K562 (cell line): Measurements from ENCODE around the gene ZRANB1. TPM values are rescaled to one million over a fixed set of nuclear protein-coding genes. Genes with fewer than 3 reads are reported as not detected.

Experiments used
- ATAC-seq: fragments of 200-7000 bp; cut with Tn5 transposase; 3 replicates; pipeline ENCODE4 v1.9.1; 2020; ENCODE audit warnings: moderate library complexity
- BruUV-seq: library from RNA; stranded (reverse); fragments of 400-500 nt; replicated peaks from 2 replicates; lab custom pipeline; 2021; lab: Mats Ljungman, UMichigan
- CTCF ChIA-PET: fragments of 300-600 bp; formaldehyde crosslinking; extraction: SDS; loops from one replicate; lab custom pipeline; 2021; ENCODE audit warnings: low intra/inter-chr PET ratio; lab: Yijun Ruan, JAX
- POLR2A ChIA-PET: fragments of 300-600, 350-650 bp; sonication (Branson Sonifier 250); formaldehyde crosslinking; extraction: SDS; loops from one replicate; lab custom pipeline; 2021; ENCODE audit warnings: antibody characterized with exemption, inconsistent platforms; lab: Yijun Ruan, JAX
- DNase-seq, 4 experiments: peaks; one replicate each; pipeline versions ENCODE4 v3.0.0 to v3.0.0-alpha.2; 2011 to 2018; ENCODE audit warnings: low spot score in 3 of 4, mixed read lengths in 3 of 4; ENCODE audit errors: extremely low read depth in 1 of 4
- FAIRE-seq: peaks from 2 replicates; lab custom pipeline; 2011; peaks lifted over from hg19 to GRCh38; lab: Jason Lieb, UNC
- H2AFZ ChIP-seq: 2 replicates; pipeline ENCODE4 v1.6.0; 2011; ENCODE audit warnings: low read depth, low read length, control low read depth, inconsistent platforms
- H3K27ac ChIP-seq: fragments of 200-600 bp; 3 replicates; pipeline ENCODE4 v1.8.0; 2011; ENCODE audit warnings: low read depth, mild to moderate bottlenecking, control low read depth, inconsistent platforms, low read length, moderate library complexity, mixed read lengths; ENCODE audit errors: extremely low read depth
- H3K27me3 ChIP-seq, 2 experiments: fragments of 300-600 bp in 1 of 2; 2 replicates in 1 of 2; 3 replicates in 1 of 2; pipeline versions ENCODE4 v1.6.0 to v1.8.0; 2011; ENCODE audit warnings: inconsistent platforms in 2 of 2, low read length in 2 of 2, mild to moderate bottlenecking in 1 of 2, mixed read lengths in 1 of 2, moderate library complexity in 1 of 2; ENCODE audit not compliant: control insufficient read depth in 2 of 2, insufficient read depth in 2 of 2
- H3K36me3 ChIP-seq: fragments of 300-600 bp; 3 replicates; pipeline ENCODE4 v1.8.0; 2011; ENCODE audit warnings: mild to moderate bottlenecking, low read length, inconsistent platforms; ENCODE audit not compliant: control insufficient read depth, insufficient read depth
- H3K4me1 ChIP-seq, 2 experiments: fragments of 200-600 bp in 1 of 2; replicated peaks in 1 of 2; 2 replicates in 1 of 2; 3 replicates in 1 of 2; pipeline versions ENCODE4 v1.5.1 to v1.8.0; 2011; ENCODE audit warnings: inconsistent platforms in 2 of 2, low read length in 2 of 2, mild to moderate bottlenecking in 1 of 2, mixed read lengths in 1 of 2, moderate library complexity in 1 of 2; ENCODE audit not compliant: control insufficient read depth in 2 of 2, insufficient read depth in 2 of 2
- H3K4me2 ChIP-seq: 2 replicates; pipeline ENCODE4 v1.6.1; 2011; ENCODE audit warnings: low read length, control low read depth, inconsistent platforms, mixed read lengths; ENCODE audit not compliant: insufficient read depth
- H3K4me3 ChIP-seq: fragments of 200-600 bp; sonication (generic), shearing (Covaris generic); 2 replicates; pipeline ENCODE4 v1.5.1; 2016; ENCODE audit warnings: control low read depth, inconsistent platforms
- H3K79me2 ChIP-seq: fragments of 200-600 bp; 3 replicates; pipeline ENCODE4 v1.8.0; 2011; ENCODE audit warnings: low read length, inconsistent platforms; ENCODE audit not compliant: control insufficient read depth, insufficient read depth
- H3K9ac ChIP-seq, 2 experiments: 2 replicates each; pipeline versions ENCODE4 v1.6.0 to v1.6.1; 2011; ENCODE audit warnings: low read depth in 2 of 2, low read length in 2 of 2, control low read depth in 1 of 2, inconsistent platforms in 1 of 2, mild to moderate bottlenecking in 1 of 2, mixed read lengths in 1 of 2; ENCODE audit not compliant: insufficient read depth in 1 of 2
- H3K9me1 ChIP-seq: one replicate; pipeline ENCODE4 v1.6.0; 2011; ENCODE audit warnings: inconsistent platforms, mild to moderate bottlenecking, low read length, moderate library complexity; ENCODE audit not compliant: control insufficient read depth, insufficient read depth
- H3K9me3 ChIP-seq: replicated peaks from 2 replicates; pipeline ENCODE4 v1.5.1; 2011; ENCODE audit warnings: low read depth, low read length, inconsistent platforms; ENCODE audit not compliant: control insufficient read depth, insufficient read depth
- H4K20me1 ChIP-seq: replicated peaks from 2 replicates; pipeline ENCODE4 v1.6.1; 2011; ENCODE audit warnings: low read length, inconsistent platforms, mixed read lengths; ENCODE audit not compliant: control insufficient read depth, insufficient read depth
- BCOR ChIP-seq: fragments of 450-650 bp; IDR thresholded peaks from 2 replicates; pipeline ENCODE4 v1.6.1; 2016
- EP400 ChIP-seq: fragments of 450-650 bp; IDR thresholded peaks from 2 replicates; pipeline ENCODE4 v1.6.1; 2017; ENCODE audit warnings: antibody characterized with exemption, mild to moderate bottlenecking, moderate library complexity
- ESRRA ChIP-seq: fragments of 450-650 bp; IDR thresholded peaks from 2 replicates; pipeline ENCODE4 v1.6.1; 2014; ENCODE audit warnings: low read depth, mild to moderate bottlenecking, moderate library complexity, borderline replicate concordance
- FIP1L1 ChIP-seq: fragments of 200-400 bp; formaldehyde crosslinking; IDR thresholded peaks from 2 replicates; pipeline ENCODE4 v1.6.1; 2018; ENCODE audit warnings: mild to moderate bottlenecking, low read depth, low read length; ENCODE audit not compliant: poor library complexity, severe bottlenecking
- NCOR1 ChIP-seq: fragments of 450-650 bp; IDR thresholded peaks from 2 replicates; pipeline ENCODE4 v1.6.1; 2016; ENCODE audit warnings: mild to moderate bottlenecking, moderate library complexity
- TAF15 ChIP-seq: fragments of 200-400 bp; formaldehyde crosslinking; IDR thresholded peaks from 2 replicates; pipeline ENCODE4 v1.6.1; 2017; ENCODE audit warnings: mild to moderate bottlenecking, low read depth, low read length, moderate library complexity
- TSC22D4 ChIP-seq: fragments of 450-650 bp; IDR thresholded peaks from 2 replicates; pipeline ENCODE4 v1.6.1; 2016; ENCODE audit warnings: missing genetic modification characterization, missing biosample characterization, control low read depth
- ZNF324 ChIP-seq: fragments of 250-450 bp; sonication (Bioruptor Pico); IDR thresholded peaks from 2 replicates; pipeline ENCODE4 v1.4.0; 2020; ENCODE audit warnings: mild to moderate bottlenecking
- WGBS: fragments of 100-300 bp; shearing (Covaris generic); methylation state at CpG from one replicate; pipeline ENCODE4 v1.1.6; 2016; ENCODE audit warnings: low coverage, mixed read lengths; ENCODE audit not compliant: insufficient coverage; ENCODE audit errors: missing lambda C conversion rate; 5-methylcytosine and 5-hydroxymethylcytosine counted together
- in situ Hi-C: fragments of 300-500 bp; cut with MboI; formaldehyde crosslinking; loops from 4 replicates; pipeline ENCODE4 v1.15.0; 2018; ENCODE audit warnings: inconsistent platforms, mixed read lengths
- intact Hi-C: fragments of 100-400 bp; cut with micrococcal nuclease; formaldehyde crosslinking; loops from 2 replicates; pipeline ENCODE4 v1.14.2; 2022
- polyA plus RNA-seq, 8 experiments: library from polyadenylated mRNA; depleted of rRNA in 4 of 8; stranded (reverse) in 5 of 8; unstranded in 3 of 8; fragments of >200 nt; fragmentation: Nextera tagmentation in 2 of 8; fragmentation: Illumina TruSeq in 1 of 8; extraction: Ambion mirVana in 2 of 8; extraction: Trizol in 1 of 8; gene quantifications; 2 replicates each; pipeline versions ENCODE4 v1.2.1 to v1.2.3, GENCODE V29; 2011 to 2014; ENCODE audit warnings: inconsistent platforms in 1 of 8, missing spikeins in 1 of 8
- total RNA-seq, 7 experiments: library from RNA; depleted of rRNA in 6 of 7; stranded (reverse); fragments of >200 nt in 6 of 7; fragmentation: Illumina TruSeq in 2 of 7; extraction: Trizol in 2 of 7; gene quantifications; 2 replicates each; pipeline versions ENCODE4 v1.2.1 to v1.2.3, GENCODE V29; 2011 to 2021; ENCODE audit warnings: low replicate concordance in 1 of 7
- TF ChIP-seq, protein P1 (sequence below): fragments of 450-650 bp; IDR thresholded peaks from 2 replicates; pipeline ENCODE4 v1.6.1; 2016; ENCODE audit warnings: low read depth
- TF ChIP-seq, protein P2 (sequence below): fragments of 150-350 bp; conservative IDR thresholded peaks from 2 replicates; pipeline ENCODE4 v1.6.1; 2014; ENCODE audit warnings: low read length
- TF ChIP-seq, protein P3 (sequence below): fragments of 250-450 bp; sonication (Bioruptor Pico); IDR thresholded peaks from 2 replicates; pipeline ENCODE4 v1.6.1; 2021; ENCODE audit warnings: mild to moderate bottlenecking

ZRANB1 gene
- total and polyA plus RNA-seq, 9 of the 15 experiments (the other 6 are each of a cell fraction or from before 2014, with no cell fraction given), result 0.07 to 1.1 (median 0.64) TPM

DNA sequence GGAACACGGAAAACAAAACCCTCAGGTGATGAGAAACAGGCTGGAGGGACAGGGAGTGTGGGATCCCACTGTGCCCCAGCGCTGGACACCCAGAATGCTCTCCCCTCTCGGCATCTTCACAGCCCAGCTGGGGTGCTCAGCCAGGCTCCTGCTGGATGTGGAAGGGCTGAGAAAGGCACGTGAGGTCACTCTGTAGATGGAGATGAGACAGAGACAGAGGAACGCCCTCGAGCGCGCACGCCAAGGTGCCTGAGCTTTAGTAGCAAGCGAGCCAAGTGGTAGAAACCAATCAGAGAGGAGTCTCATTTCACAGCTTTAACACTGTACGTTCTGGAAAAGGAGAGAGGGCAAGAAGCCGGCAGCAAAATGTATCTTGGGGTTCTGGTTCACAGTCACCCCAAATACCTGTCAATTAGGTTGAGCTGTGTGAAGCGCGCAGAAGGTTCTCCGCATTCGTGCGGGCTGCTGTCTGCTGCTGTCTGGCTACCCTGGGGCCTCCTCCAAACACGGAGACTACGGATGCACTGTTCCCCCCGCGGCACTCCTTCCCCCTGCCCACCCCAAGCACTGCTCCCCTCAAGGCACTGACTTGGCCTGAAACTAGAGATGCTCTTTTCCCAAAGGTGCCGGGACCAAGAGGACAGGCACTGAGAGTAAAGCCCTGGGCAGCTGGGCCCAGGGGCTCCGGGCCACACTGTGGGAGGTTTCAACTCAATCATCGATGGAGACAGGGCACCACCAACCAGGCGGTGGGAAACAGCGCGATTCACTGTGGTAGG is 91.4 kb downstream of the ZRANB1 start:
- intact Hi-C loops, result no loop called here
- CTCF ChIA-PET, result no interaction called here
- no TSS peak for BruUV-seq
- Histone ChIP-seq H3K27ac (no peak overlapping the region), H3K79me2 (no peaks in the 10 kb centered on the region), H3K9me1 (no peaks in the 10 kb centered on the region), H3K27me3 (no peaks in the 10 kb centered on the region), H3K4me2 (no peak overlapping the region), H3K36me3 (no peaks in the 10 kb centered on the region), H3K4me1 (no peaks in the 10 kb centered on the region), H3K9me3 (no peaks in the 10 kb centered on the region), H4K20me1 (no peaks in the 10 kb centered on the region), H3K4me3 (no peak overlapping the region), H3K9ac (no peak overlapping the region), H2AFZ (no peak overlapping the region)
- POLR2A ChIA-PET, result no interaction called here
- ATAC-seq (no peak), DNase-seq (no peak), FAIRE-seq (no peak)
- in situ Hi-C loops, result loop anchor here (25.0 kb wide), 1 partner anchor 771 kb away; no protein-coding TSS in a partner anchor
- no CpG with 5 or more reads among the region's 27 CpGs for WGBS
- TF ChIP-seq TAF15, result no peak
- TF ChIP-seq, protein P1, sequence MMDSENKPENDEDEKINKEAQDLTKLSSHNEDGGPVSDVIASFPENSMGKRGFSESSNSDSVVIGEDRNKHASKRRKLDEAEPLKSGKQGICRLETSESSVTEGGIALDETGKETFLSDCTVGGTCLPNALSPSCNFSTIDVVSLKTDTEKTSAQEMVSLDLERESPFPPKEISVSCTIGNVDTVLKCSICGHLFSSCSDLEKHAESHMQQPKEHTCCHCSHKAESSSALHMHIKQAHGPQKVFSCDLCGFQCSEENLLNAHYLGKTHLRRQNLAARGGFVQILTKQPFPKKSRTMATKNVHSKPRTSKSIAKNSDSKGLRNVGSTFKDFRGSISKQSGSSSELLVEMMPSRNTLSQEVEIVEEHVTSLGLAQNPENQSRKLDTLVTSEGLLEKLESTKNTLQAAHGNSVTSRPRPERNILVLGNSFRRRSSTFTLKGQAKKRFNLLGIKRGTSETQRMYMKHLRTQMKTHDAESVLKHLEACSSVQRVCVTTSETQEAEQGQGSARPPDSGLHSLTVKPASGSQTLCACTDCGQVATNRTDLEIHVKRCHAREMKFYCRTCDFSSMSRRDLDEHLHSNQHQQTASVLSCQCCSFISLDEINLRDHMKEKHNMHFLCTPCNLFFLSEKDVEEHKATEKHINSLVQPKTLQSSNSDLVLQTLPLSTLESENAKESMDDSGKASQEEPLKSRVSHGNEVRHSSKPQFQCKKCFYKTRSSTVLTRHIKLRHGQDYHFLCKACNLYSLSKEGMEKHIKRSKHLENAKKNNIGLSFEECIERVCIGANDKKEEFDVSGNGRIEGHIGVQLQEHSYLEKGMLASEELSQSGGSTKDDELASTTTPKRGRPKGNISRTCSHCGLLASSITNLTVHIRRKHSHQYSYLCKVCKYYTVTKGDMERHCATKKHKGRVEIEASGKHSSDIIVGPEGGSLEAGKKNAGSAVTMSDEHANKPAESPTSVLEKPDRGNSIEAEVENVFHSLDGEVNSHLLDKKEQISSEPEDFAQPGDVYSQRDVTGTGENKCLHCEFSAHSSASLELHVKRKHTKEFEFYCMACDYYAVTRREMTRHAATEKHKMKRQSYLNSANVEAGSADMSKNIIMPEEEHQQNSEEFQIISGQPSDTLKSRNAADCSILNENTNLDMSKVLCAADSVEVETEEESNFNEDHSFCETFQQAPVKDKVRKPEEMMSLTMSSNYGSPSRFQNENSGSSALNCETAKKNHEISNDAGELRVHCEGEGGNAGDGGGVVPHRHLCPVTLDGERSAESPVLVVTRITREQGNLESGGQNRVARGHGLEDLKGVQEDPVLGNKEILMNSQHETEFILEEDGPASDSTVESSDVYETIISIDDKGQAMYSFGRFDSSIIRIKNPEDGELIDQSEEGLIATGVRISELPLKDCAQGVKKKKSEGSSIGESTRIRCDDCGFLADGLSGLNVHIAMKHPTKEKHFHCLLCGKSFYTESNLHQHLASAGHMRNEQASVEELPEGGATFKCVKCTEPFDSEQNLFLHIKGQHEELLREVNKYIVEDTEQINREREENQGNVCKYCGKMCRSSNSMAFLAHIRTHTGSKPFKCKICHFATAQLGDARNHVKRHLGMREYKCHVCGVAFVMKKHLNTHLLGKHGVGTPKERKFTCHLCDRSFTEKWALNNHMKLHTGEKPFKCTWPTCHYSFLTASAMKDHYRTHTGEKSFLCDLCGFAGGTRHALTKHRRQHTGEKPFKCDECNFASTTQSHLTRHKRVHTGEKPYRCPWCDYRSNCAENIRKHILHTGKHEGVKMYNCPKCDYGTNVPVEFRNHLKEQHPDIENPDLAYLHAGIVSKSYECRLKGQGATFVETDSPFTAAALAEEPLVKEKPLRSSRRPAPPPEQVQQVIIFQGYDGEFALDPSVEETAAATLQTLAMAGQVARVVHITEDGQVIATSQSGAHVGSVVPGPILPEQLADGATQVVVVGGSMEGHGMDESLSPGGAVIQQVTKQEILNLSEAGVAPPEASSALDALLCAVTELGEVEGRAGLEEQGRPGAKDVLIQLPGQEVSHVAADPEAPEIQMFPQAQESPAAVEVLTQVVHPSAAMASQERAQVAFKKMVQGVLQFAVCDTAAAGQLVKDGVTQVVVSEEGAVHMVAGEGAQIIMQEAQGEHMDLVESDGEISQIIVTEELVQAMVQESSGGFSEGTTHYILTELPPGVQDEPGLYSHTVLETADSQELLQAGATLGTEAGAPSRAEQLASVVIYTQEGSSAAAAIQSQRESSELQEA, result no peak
- no peak for TF ChIP-seq FIP1L1
- TF ChIP-seq ZNF324 (CRISPR knock-in tag), result no peak
- TF ChIP-seq EP400, result no peak
- no peak for TF ChIP-seq BCOR
- TF ChIP-seq, protein P2, sequence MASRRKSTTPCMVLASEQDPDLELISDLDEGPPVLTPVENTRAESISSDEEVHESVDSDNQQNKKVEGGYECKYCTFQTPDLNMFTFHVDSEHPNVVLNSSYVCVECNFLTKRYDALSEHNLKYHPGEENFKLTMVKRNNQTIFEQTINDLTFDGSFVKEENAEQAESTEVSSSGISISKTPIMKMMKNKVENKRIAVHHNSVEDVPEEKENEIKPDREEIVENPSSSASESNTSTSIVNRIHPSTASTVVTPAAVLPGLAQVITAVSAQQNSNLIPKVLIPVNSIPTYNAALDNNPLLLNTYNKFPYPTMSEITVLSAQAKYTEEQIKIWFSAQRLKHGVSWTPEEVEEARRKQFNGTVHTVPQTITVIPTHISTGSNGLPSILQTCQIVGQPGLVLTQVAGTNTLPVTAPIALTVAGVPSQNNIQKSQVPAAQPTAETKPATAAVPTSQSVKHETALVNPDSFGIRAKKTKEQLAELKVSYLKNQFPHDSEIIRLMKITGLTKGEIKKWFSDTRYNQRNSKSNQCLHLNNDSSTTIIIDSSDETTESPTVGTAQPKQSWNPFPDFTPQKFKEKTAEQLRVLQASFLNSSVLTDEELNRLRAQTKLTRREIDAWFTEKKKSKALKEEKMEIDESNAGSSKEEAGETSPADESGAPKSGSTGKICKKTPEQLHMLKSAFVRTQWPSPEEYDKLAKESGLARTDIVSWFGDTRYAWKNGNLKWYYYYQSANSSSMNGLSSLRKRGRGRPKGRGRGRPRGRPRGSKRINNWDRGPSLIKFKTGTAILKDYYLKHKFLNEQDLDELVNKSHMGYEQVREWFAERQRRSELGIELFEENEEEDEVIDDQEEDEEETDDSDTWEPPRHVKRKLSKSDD, result no peak
- TF ChIP-seq TSC22D4, result no peak
- no peak for TF ChIP-seq NCOR1
- TF ChIP-seq, protein P3, sequence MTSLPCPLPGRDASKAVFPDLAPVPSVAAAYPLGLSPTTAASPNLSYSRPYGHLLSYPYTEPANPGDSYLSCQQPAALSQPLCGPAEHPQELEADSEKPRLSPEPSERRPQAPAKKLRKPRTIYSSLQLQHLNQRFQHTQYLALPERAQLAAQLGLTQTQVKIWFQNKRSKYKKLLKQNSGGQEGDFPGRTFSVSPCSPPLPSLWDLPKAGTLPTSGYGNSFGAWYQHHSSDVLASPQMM (CRISPR knock-in tag), result no peak
- no peak for TF ChIP-seq ESRRA
